ENCODE data around the gene ARL5A. TPM values are rescaled to one million over a fixed set of nuclear protein-coding genes. Genes with fewer than 3 reads are reported as not detected.
"Not testable (repeated sequence)": the region's sequence is repeated elsewhere in the genome, so short reads cannot be mapped to it uniquely, and the experiment has no call there.

ARL5A gene
- total RNA-seq (2014; rRNA removed; shearing (Covaris generic)), result 57.3 and 76.7 TPM in 2 replicates

- DNase-seq (ENCODE audit: low spot score), result peak; percentile 86
Measured at GRCh38 chr2:151828143-151828889, at the start of gene ARL5A. TSS of gene ARL5A (minus strand) at chr2:151828421. CDS start at chr2:151828176, 245 bp downstream.

GRCh38 chr2:151875631-151876030, 47.4 kb upstream of the ARL5A start:
- DNase-seq (ENCODE audit: low spot score), result not testable (repeated sequence)

- DNase-seq (ENCODE audit: low spot score), result no peak
Measured at GRCh38 chr2:151872463-151872862, 44.2 kb upstream of the ARL5A start.

- DNase-seq (ENCODE audit: low spot score), result no peak
Measured at GRCh38 chr2:151869291-151869690, 41.1 kb upstream of the ARL5A start.

GRCh38 chr2:151862700-151863099, 34.5 kb upstream of the ARL5A start:
- DNase-seq (ENCODE audit: low spot score), result no peak

- no peak for DNase-seq (ENCODE audit: low spot score)
Measured at GRCh38 chr2:151861174-151861573, 33.0 kb upstream of the ARL5A start.

- DNase-seq (ENCODE audit: low spot score), result no peak
Measured at GRCh38 chr2:151860613-151861146, 32.5 kb upstream of the ARL5A start.

- DNase-seq (ENCODE audit: low spot score), result no peak
Measured at GRCh38 chr2:151860210-151860609, 32.0 kb upstream of the ARL5A start.

- DNase-seq (ENCODE audit: low spot score), result no peak
Measured at GRCh38 chr2:151857650-151858049, 29.4 kb upstream of the ARL5A start.

- no peak for DNase-seq (ENCODE audit: low spot score)
Measured at GRCh38 chr2:151855111-151855510, 26.9 kb upstream of the ARL5A start.

GRCh38 chr2:151853070-151853758, 25.0 kb upstream of the ARL5A start:
- no peak for DNase-seq (ENCODE audit: low spot score)

- no peak for DNase-seq (ENCODE audit: low spot score)
Measured at GRCh38 chr2:151852260-151853069, 24.2 kb upstream of the ARL5A start.

GRCh38 chr2:151851761-151852160, 23.5 kb upstream of the ARL5A start:
- DNase-seq (ENCODE audit: low spot score), result no peak

GRCh38 chr2:151849413-151850010, 21.3 kb upstream of the ARL5A start:
- no peak for DNase-seq (ENCODE audit: low spot score)

GRCh38 chr2:151845884-151846283, 17.7 kb upstream of the ARL5A start:
- DNase-seq (ENCODE audit: low spot score), result no peak

- DNase-seq (ENCODE audit: low spot score), result no peak
Measured at GRCh38 chr2:151845481-151845880, 17.3 kb upstream of the ARL5A start.

GRCh38 chr2:151844211-151844896, 16.1 kb upstream of the ARL5A start:
- DNase-seq (ENCODE audit: low spot score), result no peak

- no peak for DNase-seq (ENCODE audit: low spot score)
Measured at GRCh38 chr2:151843691-151844061, 15.5 kb upstream of the ARL5A start.

GRCh38 chr2:151842830-151843690, 14.8 kb upstream of the ARL5A start:
- no peak for DNase-seq (ENCODE audit: low spot score)

- DNase-seq (ENCODE audit: low spot score), result no peak
Measured at GRCh38 chr2:151841047-151841424, 12.8 kb upstream of the ARL5A start.
